HCT116 (cell line): ENCODE measurements around the gene ZNF536. TPM values are rescaled to one million over a fixed set of nuclear protein-coding genes. Genes with fewer than 3 reads are reported as not detected.

Experiments
- ATAC-seq: fragments of 200-7000 bp; cut with Tn5 transposase; 2 replicates; pipeline ENCODE4 v1.9.1; 2020; ENCODE audit warnings: mild to moderate bottlenecking, moderate library complexity
- BruUV-seq: library from RNA; stranded (reverse); fragments of 400-500 nt; replicated peaks from 2 replicates; lab custom pipeline; 2021; lab: Mats Ljungman, UMichigan
- CTCF ChIA-PET: fragments of 300-600 bp; sonication (Branson Sonifier 250); formaldehyde crosslinking; loops from one replicate; lab custom pipeline; 2021; ENCODE audit warnings: antibody characterized with exemption; lab: Charles Lee
- POLR2A ChIA-PET: fragments of 300-600, 350-600 bp; sonication (Branson Sonifier 250); formaldehyde crosslinking; loops from one replicate; lab custom pipeline; 2021; ENCODE audit warnings: antibody characterized with exemption; lab: Charles Lee
- RAD21 ChIA-PET, 2 experiments: fragments of 300-600 bp; sonication (Branson Sonifier 250); formaldehyde crosslinking; loops; one replicate each; lab custom pipeline; 2023; ENCODE audit warnings: low total read pairs in 2 of 2; ENCODE audit not compliant: uncharacterized antibody in 2 of 2, unreplicated experiment in 2 of 2, low non-redundant PET in 1 of 2; lab: Charles Lee
- DNase-seq: peaks from one replicate; pipeline ENCODE4 v3.0.0-alpha.2; 2010; ENCODE audit warnings: low read depth, low spot score
- H2AFZ ChIP-seq: fragments of 200-600 bp; shearing (Covaris generic), sonication (generic); 2 replicates; pipeline ENCODE4 v1.6.1; 2017; ENCODE audit warnings: low read depth, mixed run types, mixed read lengths, antibody characterized with exemption, low read length; ENCODE audit not compliant: poor library complexity, severe bottlenecking
- H3K27ac ChIP-seq: 2 replicates; pipeline ENCODE4 v1.5.1; 2012; ENCODE audit warnings: low read depth, low read length
- H3K27me3 ChIP-seq: fragments of 200-600 bp; sonication (generic); 2 replicates; pipeline ENCODE4 v1.6.1; 2016; ENCODE audit warnings: mixed run types, low read length, mixed read lengths; ENCODE audit not compliant: insufficient read depth
- H3K36me3 ChIP-seq, 2 experiments: fragments of 200-500 bp in 1 of 2; fragments of 200-600 bp in 1 of 2; sonication (Bioruptor generic) in 1 of 2; sonication (generic) in 1 of 2; 2 replicates each; pipeline versions ENCODE4 v1.5.1 to v1.6.1; 2014 to 2016; ENCODE audit warnings: low read length in 2 of 2, inconsistent platforms in 1 of 2, mixed read lengths in 1 of 2, mixed run types in 1 of 2; ENCODE audit not compliant: insufficient read depth in 2 of 2, control insufficient read depth in 1 of 2
- H3K4me1 ChIP-seq, 2 experiments: fragments of 200-600 bp in 1 of 2; sonication (generic) in 1 of 2; 2 replicates each; pipeline versions ENCODE4 v1.5.1 to v1.6.1; 2012 to 2017; ENCODE audit warnings: low read length in 2 of 2, inconsistent platforms in 1 of 2, mild to moderate bottlenecking in 1 of 2, mixed read lengths in 1 of 2, mixed run types in 1 of 2, moderate library complexity in 1 of 2; ENCODE audit not compliant: insufficient read depth in 2 of 2, control insufficient read depth in 1 of 2
- H3K4me2 ChIP-seq: fragments of 200-600 bp; sonication (generic); 2 replicates; pipeline ENCODE4 v1.6.1; 2017; ENCODE audit warnings: mixed run types, low read length, mixed read lengths
- H3K4me3 ChIP-seq, 2 experiments: fragments of 200-600 bp in 1 of 2; sonication (generic) in 1 of 2; replicated peaks in 1 of 2; 2 replicates each; pipeline ENCODE4 v1.5.1; 2011 to 2016; ENCODE audit warnings: low read length in 2 of 2, control low read depth in 1 of 2, low read depth in 1 of 2, mild to moderate bottlenecking in 1 of 2, mixed read lengths in 1 of 2, mixed run types in 1 of 2
- H3K79me2 ChIP-seq: fragments of 200-600 bp; sonication (generic); 2 replicates; pipeline ENCODE4 v1.6.1; 2017; ENCODE audit warnings: mild to moderate bottlenecking, mixed run types, low read length, moderate library complexity, mixed read lengths; ENCODE audit not compliant: insufficient read depth
- H3K9ac ChIP-seq: fragments of 200-600 bp; sonication (generic); 2 replicates; pipeline ENCODE4 v1.6.1; 2016; ENCODE audit warnings: low read length, mixed read lengths
- H3K9me2 ChIP-seq: fragments of 200-600 bp; sonication (generic), shearing (Covaris generic); 2 replicates; pipeline ENCODE4 v1.6.1; 2017; ENCODE audit warnings: mixed run types, mild to moderate bottlenecking, moderate library complexity; ENCODE audit not compliant: insufficient read depth
- H3K9me3 ChIP-seq, 2 experiments: fragments of 200-500 bp in 1 of 2; fragments of 200-600 bp in 1 of 2; sonication (Bioruptor generic) in 1 of 2; sonication (generic) in 1 of 2; 2 replicates each; pipeline ENCODE4 v1.6.1; 2014 to 2017; ENCODE audit warnings: low read length in 2 of 2, mixed read lengths in 2 of 2, inconsistent platforms in 1 of 2, low read depth in 1 of 2, mild to moderate bottlenecking in 1 of 2, mixed run types in 1 of 2, moderate library complexity in 1 of 2; ENCODE audit not compliant: control insufficient read depth in 1 of 2, insufficient read depth in 1 of 2
- H4K20me1 ChIP-seq: fragments of 200-600 bp; sonication (generic), shearing (Covaris generic); 2 replicates; pipeline ENCODE4 v1.6.1; 2017; ENCODE audit warnings: mixed run types, mild to moderate bottlenecking, moderate library complexity; ENCODE audit not compliant: insufficient read depth
- CBX3 ChIP-seq: IDR thresholded peaks from 2 replicates; pipeline ENCODE4 v1.6.1; 2012; ENCODE audit warnings: low read depth
- CEBPB ChIP-seq: IDR thresholded peaks from 2 replicates; pipeline ENCODE4 v1.6.1; 2012; ENCODE audit warnings: low read depth
- EZH2phosphoT487 ChIP-seq: fragments of 200-600 bp; IDR thresholded peaks from 2 replicates; pipeline ENCODE4 v1.6.1; 2018; ENCODE audit warnings: antibody characterized with exemption, borderline replicate concordance
- FOSL1 ChIP-seq: IDR thresholded peaks from 2 replicates; pipeline ENCODE4 v1.6.1; 2012; ENCODE audit warnings: low read depth
- MAX ChIP-seq: IDR thresholded peaks from 2 replicates; pipeline ENCODE4 v1.6.1; 2012
- POLR2A ChIP-seq: IDR thresholded peaks from 2 replicates; pipeline ENCODE4 v1.7.0; 2011; ENCODE audit warnings: borderline replicate concordance; ENCODE audit not compliant: insufficient read depth, insufficient read length; ENCODE audit errors: extremely low read depth
- POLR2AphosphoS5 ChIP-seq: IDR thresholded peaks from 2 replicates; pipeline ENCODE4 v1.6.1; 2011; ENCODE audit warnings: mild to moderate bottlenecking, low read depth, low read length, moderate library complexity
- RAD21 ChIP-seq: IDR thresholded peaks from 2 replicates; pipeline ENCODE4 v1.6.1; 2012; ENCODE audit warnings: low read depth, mild to moderate bottlenecking
- REST ChIP-seq: IDR thresholded peaks from 2 replicates; pipeline ENCODE4 v1.6.1; 2012; ENCODE audit warnings: low read depth
- SIN3A ChIP-seq: IDR thresholded peaks from 2 replicates; pipeline ENCODE4 v1.6.1; 2012; ENCODE audit warnings: low read depth
- SP1 ChIP-seq: IDR thresholded peaks from 2 replicates; pipeline ENCODE4 v1.6.1; 2012; ENCODE audit warnings: low read depth
- SRF ChIP-seq: IDR thresholded peaks from 2 replicates; pipeline ENCODE4 v1.6.1; 2012; ENCODE audit warnings: low read depth
- TCF7L2 ChIP-seq: IDR thresholded peaks from 2 replicates; pipeline ENCODE4 v1.7.0; 2011; ENCODE audit warnings: borderline replicate concordance, inconsistent platforms; ENCODE audit not compliant: insufficient read depth, insufficient read length; ENCODE audit errors: extremely low read depth
- YY1 ChIP-seq: IDR thresholded peaks from 2 replicates; pipeline ENCODE4 v1.6.1; 2011; ENCODE audit warnings: low read length, low read depth, moderate library complexity, mild to moderate bottlenecking; ENCODE audit not compliant: insufficient replicate concordance; ENCODE audit errors: extremely low read depth
- ZFX ChIP-seq: fragments of 450-650 bp; IDR thresholded peaks from 2 replicates; pipeline ENCODE4 v1.6.1; 2017
- ZNF274 ChIP-seq: fragments of 200-500 bp; sonication (Bioruptor generic); IDR thresholded peaks from 2 replicates; pipeline ENCODE4 v1.6.1; 2014; ENCODE audit warnings: mild to moderate bottlenecking, low read depth, low read length, inconsistent platforms
- intact Hi-C: fragments of 100-400 bp; cut with micrococcal nuclease; formaldehyde crosslinking; loops from 2 replicates; pipeline ENCODE4 v1.10.0; 2022
- total RNA-seq: library from RNA; stranded (reverse); gene quantifications from one replicate; pipeline ENCODE4 v1.2.1, GENCODE V29; 2021; ENCODE audit not compliant: unreplicated experiment

ZNF536 gene
- total RNA-seq, 1 experiment from 2014 or later: not detected

GRCh38 chr19:30530751-30531150 is 158.6 kb downstream of the ZNF536 start:
- H3K9me3 ChIP-seq: no peaks in the 10 kb centered on the region
- POLR2A ChIA-PET: no interaction called here
- RAD21 ChIA-PET: no interaction called here
- H3K4me2 ChIP-seq: no peak overlapping the region
- no peak for TF ChIP-seq REST
- no peak for TF ChIP-seq ZNF274
- TF ChIP-seq TCF7L2: no peak
- no peak for TF ChIP-seq SP1
- no peak for TF ChIP-seq POLR2A
- TF ChIP-seq CEBPB: no peak
- TF ChIP-seq SRF: no peak
- TF ChIP-seq ZFX: no peak
- TF ChIP-seq RAD21: no peak
- no peak for TF ChIP-seq CBX3
- TF ChIP-seq EZH2phosphoT487: no peak
- no peak for TF ChIP-seq MAX
- TF ChIP-seq POLR2AphosphoS5: no peak
- TF ChIP-seq YY1: no peak
- TF ChIP-seq FOSL1: no peak
- no peak for TF ChIP-seq SIN3A
- intact Hi-C loops: no loop called here
- 0 out of 2 replicates have a peak, but pooled peaks cover 6% of the 10 kb centered on the region for H3K27me3 ChIP-seq
- CTCF ChIA-PET: no interaction called here
- H3K36me3 ChIP-seq: no peaks in the 10 kb centered on the region
- no peaks in the 10 kb centered on the region for H3K79me2 ChIP-seq
- DNase-seq: no peak
- H3K4me1 ChIP-seq: no peaks in the 10 kb centered on the region
- H3K9ac ChIP-seq: no peak overlapping the region
- H2AFZ ChIP-seq: no peak overlapping the region
- BruUV-seq: no TSS peak
- no peak overlapping the region for H3K27ac ChIP-seq
- no peaks in the 10 kb centered on the region for H4K20me1 ChIP-seq
- H3K4me3 ChIP-seq: no peak overlapping the region
- H3K9me2 ChIP-seq: no peaks in the 10 kb centered on the region
- ATAC-seq: no peak
